GM10847 (cell line): ENCODE results near the gene NDFIP1.

Experiments
- POLR2A ChIP-seq: IDR thresholded peaks from 2 replicates; pipeline ENCODE4 v1.6.1; 2011; ENCODE audit not compliant: insufficient read length; ENCODE audit errors: extremely low read depth

The NDFIP1 gene

DNA sequence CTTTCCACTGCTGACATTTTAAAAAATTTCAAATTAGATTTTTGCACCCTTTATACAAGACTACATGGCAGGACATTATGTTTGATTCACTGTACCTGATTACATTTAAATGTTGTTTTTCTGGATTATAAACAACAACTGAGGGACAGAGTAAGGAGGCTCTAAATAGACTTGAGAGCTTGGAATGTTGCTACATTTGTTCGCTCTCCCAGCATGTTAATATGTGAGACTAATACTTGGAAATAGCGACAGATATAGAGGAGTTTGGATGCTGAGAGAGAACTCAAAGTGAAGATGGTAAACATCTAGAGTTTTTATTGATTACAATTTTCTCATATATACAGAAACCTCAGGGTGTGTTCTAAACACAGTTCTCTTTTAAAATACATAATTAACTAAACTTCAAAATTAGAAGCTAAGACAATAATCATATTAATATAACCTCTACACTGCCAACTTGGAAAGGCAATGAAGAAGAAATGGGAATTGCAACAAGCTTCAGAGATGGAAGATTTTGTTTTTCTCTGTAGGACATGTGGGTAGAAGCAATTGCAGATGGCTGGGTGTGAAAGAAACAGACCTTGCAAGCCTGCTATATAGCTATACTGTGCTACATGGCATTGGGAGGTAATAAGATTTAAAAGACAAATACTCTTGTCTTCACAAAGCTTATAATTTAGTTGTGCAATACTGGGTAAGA, 1.4 kb upstream of the NDFIP1 start:
- no peak for TF ChIP-seq POLR2A

GRCh38 chr5:142107736-142108431, 695 bp upstream of the NDFIP1 start:
- no peak for TF ChIP-seq POLR2A

GRCh38 chr5:142109331-142110045, 909 bp downstream of the NDFIP1 start:
- TF ChIP-seq POLR2A = no peak

GRCh38 chr5:142110046-142110531, 1.5 kb downstream of the NDFIP1 start:
- TF ChIP-seq POLR2A = no peak

- TF ChIP-seq POLR2A = no peak
Observed at GRCh38 chr5:142110988-142111687, 2.6 kb downstream of the NDFIP1 start.

DNA sequence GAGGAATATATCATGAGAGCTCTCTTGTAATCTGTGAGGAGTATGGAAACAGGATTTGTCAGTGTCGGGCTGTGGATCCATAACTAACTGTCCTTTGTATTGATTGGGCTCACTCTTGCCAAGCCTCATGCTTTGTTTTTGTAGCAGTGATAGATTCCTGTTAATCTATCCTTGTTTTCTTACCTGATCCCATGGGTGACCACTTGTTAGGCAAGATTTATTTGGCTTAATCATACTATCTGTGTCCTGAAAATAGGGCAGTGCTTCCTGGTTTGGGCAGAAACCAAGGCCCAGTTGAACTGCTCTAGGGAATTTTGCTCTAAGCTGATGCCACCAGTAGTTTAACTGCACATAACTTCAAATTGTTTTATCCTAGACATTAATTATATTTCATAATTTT, 6.1 kb downstream of the NDFIP1 start:
- TF ChIP-seq POLR2A = no peak

DNA sequence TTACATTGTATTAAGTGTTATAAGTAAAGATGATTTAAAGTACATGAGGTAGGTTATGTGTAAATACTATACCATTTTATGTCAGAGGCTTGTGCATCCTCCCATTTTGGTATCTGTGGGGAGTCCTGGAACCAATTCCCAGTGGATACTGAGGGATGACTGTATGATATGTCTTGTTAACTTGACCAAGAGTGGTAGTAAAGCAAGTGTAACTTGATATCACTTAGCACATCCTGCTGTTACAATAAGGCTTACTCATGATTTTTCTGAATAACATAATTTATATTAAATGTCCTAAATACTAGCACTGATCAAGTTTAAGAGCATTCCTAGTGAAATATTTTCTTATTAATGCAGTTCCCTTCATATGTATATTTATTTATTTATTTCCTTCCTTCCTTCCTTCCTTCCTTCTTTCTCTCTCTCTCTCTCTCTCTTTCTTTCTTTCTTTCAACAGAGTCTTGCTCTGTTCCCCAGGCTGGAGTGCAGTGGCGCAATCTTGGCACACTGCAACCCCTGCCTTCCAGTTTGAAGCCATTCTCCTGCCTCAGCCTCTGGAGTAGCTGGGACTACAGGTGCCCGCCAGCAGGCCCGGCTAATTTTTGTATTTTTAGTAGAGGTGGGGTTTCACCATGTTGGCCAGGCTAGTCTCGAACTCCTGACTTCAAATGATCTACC, 7.5 kb downstream of the NDFIP1 start:
- TF ChIP-seq POLR2A = no peak

- TF ChIP-seq POLR2A = no peak
Observed at GRCh38 chr5:142117579-142118151, 9.1 kb downstream of the NDFIP1 start.

DNA sequence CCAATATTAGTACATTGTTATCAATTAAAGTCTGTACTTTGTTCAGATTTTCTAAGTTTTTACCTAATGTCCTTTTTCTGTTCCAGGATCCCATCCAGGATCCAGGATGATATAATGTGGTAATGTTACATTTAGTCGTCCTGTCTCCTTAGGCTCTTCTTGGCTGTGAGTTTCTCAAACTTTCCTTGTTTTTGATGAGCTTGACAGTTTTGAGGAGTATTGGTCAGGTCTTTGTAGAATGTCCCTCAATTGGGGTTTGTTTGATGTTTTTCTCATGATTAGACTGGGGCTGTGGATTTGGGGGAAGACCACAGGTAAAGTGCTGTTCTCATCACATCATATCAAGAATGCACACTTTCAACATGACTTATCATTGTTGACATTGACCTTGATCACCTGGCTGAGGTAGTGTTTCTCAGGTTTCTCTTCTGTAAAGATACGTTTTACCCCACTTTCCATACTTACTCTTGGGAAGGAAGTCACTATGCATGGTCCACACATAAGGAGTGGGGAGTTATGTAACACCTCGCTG, 9.6 kb downstream of the NDFIP1 start:
- no peak for TF ChIP-seq POLR2A

GRCh38 chr5:142119051-142119625, 10.6 kb downstream of the NDFIP1 start:
- TF ChIP-seq POLR2A = no peak

GRCh38 chr5:142120247-142120935, 11.8 kb downstream of the NDFIP1 start:
- TF ChIP-seq POLR2A = no peak

DNA sequence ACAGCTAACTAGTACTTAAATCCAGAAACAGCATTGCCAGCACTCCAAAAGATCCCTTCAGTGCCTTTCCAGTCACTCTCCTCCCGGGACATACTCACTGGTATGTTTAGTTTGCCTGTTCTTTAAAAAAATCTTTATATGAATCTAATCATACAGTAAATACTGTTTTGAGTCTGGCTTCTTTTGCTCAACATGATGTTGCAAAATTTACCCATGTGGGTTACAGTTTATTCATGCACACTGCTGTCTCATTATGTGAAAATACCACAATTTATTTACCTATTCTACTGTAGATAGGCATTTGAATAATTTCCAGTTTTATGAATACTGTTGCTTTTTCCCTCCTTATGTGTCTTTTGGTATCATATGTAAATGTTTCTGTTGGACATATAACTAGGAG, 13.5 kb downstream of the NDFIP1 start:
- no peak for TF ChIP-seq POLR2A

DNA sequence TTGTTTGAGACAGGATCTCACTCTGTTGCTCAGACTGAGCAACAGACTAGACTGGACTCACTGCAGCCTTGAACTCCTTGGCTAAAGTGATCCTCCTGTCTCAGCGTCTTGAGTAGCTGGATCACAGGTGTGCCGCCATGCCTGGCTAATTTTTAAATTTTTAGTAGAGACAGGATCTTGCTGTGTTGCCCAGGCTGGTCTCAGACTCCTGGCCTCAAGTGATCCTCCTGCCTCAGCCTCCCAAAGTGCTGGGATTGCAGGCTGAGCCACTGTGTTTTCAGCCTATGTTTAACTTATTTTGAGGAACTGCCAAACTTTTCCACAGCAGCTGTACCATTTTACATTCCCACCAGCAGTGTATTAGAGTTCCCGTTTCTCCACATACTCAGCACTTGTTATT, 16.8 kb downstream of the NDFIP1 start:
- no peak for TF ChIP-seq POLR2A
